ENCODE results near the gene C16orf78.

- TF ChIP-seq POLR2A (IDR thresholded peaks at IDR 0.05) (no peak), POLR2AphosphoS5 (IDR thresholded peaks at IDR 0.05) (no peak), CTCF (IDR thresholded peaks at IDR 0.05 in 8 of 11, conservative IDR thresholded peaks at IDR 0.05 in 3 of 11) (no peak)
Observed at GRCh38 chr16:49414671-49415070, 41.1 kb downstream of the C16orf78 start.

Data from spleen (tissue), 7 donors.